ENCODE results near the gene PHACTR4.
"Not testable (repeated sequence)": the region's sequence is repeated elsewhere in the genome, so short reads cannot be mapped to it uniquely, and the experiment has no call there.

Gene PHACTR4

GRCh38 chr1:28525002-28525642 is 155.6 kb downstream of the PHACTR4 start:
- not testable (repeated sequence) for DNase-seq (ENCODE audit: low spot score)

GRCh38 chr1:28526886-28527285 is 157.3 kb downstream of the PHACTR4 start:
- DNase-seq (ENCODE audit: low spot score) = peak; percentile 99

- no peak for DNase-seq (ENCODE audit: low spot score)
These were observed 160.9 kb downstream of the PHACTR4 start for GRCh38 chr1:28530456-28530855.

GRCh38 chr1:28534671-28535070 is 165.1 kb downstream of the PHACTR4 start:
- no peak for DNase-seq (ENCODE audit: low spot score)

- DNase-seq (ENCODE audit: low spot score) = no peak
These were observed 165.6 kb downstream of the PHACTR4 start for GRCh38 chr1:28535180-28535579.

GRCh38 chr1:28537457-28538199 is 168.1 kb downstream of the PHACTR4 start:
- no peak for DNase-seq (ENCODE audit: low spot score)

GRCh38 chr1:28538286-28538685 is 168.7 kb downstream of the PHACTR4 start:
- no peak for DNase-seq (ENCODE audit: low spot score)

GRCh38 chr1:28540651-28541050 is 171.1 kb downstream of the PHACTR4 start:
- peak; percentile 35 for DNase-seq (ENCODE audit: low spot score)

- DNase-seq (ENCODE audit: low spot score) = not testable (repeated sequence)
These were observed 172.0 kb downstream of the PHACTR4 start for GRCh38 chr1:28541414-28542015.

DNA sequence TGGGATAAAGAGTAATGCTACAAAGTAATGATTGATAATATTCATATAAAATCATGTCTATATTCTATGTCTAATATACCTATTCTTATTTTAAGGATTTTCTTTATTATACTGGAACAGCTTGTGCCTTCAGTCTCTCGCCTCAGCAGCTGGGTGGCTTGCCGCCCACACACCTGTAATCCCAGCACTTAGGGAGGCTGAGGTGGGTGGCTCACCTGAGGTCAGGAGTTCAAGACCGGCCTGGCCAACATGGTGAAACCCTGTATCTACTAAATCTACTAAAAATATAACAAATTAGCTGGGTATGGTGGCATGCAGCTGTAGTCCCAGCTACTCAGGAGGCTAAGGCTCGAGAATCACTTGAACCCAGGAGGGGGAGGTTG is 175.7 kb downstream of the PHACTR4 start:
- no peak for DNase-seq (ENCODE audit: low spot score)

- DNase-seq (ENCODE audit: low spot score) = no peak
These were observed 178.8 kb downstream of the PHACTR4 start for GRCh38 chr1:28548318-28548717.

All from kidney tubule cell (primary cell).